OCI-M2 (cell line): ENCODE measurements around the gene PHACTR1.

Source experiments
- DNase-seq: peaks from one replicate; lab custom pipeline; 2025; ENCODE audit not compliant: unreplicated experiment; lab: John Stamatoyannopoulos, UW

Gene PHACTR1

DNA sequence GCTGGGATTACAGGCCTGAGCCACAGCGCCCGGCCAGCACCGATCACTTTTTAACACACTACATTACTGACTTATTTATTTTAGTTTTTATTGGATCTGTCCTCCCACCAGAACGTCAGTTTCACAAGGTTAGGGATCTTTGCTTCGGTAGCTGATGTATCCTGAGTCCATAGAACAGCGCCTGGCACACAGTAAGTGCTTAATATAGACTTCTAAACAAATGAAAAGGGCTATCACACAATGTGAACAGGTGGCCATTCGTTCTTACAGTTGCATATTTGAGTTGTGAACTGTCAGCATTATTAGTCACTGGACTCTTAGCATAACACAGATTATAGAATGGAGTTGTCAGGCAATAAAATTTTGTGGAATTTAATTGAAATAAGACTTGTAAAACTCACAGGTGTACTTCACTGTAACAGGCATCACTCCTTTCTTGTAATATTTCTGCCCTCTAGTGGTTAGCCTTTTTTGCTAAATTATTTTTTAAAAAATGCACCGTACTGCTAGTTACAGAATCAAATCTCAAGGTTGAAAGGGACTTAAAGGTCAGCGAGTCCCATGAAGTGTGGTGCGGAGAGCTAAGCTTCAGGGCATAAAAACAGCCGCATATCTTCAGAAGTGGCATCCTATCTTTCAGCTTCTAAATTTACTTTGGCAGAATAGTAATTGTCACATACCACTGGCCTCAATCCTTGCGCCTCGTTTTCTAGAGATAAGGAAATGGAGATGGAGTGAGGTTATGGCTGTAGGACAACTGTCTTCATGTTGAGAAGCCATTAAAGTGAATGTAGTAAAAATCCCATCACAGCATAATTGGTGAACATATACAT, 615.2 kb downstream of the PHACTR1 start:
- DNase-seq, result no peak

DNA sequence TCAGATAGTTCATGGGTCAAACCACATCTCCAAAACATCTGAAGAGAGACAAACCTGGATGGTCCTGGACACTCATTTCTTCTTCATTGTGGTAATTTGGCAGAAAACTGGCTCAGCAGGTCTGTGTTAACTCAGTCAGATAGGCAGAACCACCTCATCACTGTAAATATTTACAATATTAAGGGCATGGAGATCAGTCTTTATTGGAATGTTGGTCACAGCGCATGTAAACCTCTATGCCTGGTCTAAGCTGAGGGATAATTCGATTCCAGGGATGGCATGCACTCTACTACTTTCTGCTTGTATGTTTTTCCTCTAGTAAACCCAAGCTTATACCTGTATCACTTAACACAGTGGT, 615.8 kb downstream of the PHACTR1 start:
- DNase-seq, result no peak

DNA sequence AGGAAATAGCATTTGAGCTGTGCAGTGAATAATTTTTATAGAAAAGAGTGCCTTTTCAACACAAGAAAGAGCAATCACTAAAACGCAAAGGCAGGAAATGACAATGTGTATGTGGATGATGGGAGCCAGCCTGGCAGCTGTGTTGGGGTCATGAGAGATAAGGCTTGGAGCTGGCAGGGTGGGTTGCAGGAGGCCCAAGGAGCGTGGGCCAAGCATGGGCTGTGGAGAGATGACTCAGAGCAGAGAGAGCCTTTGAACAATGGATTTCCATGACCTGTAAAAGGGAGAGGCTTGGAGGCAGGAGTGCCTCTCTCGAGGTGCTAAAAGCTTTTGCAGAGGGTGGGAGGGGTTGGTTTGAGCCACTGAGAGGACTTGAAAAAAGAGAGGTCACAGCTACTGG, 618.4 kb downstream of the PHACTR1 start:
- DNase-seq, result peak; percentile 74

DNA sequence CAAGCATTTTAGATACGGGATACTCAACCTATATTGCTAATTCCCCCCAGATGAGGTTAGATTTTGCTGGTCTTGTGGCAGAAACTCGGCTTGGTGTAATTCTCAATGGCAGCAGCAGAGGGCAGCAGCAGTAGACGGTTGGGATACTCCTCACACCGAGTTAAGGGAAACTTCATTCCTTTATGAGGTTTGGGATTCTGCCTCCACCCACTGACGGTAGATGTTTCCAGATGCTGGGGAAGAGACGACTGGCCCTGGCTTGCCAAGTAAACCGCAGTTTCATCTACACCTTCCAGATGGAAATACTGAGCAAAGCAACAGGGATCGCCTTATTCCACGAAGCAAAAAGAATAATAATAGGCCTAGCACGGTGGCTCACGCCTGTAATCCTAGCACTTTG, 620.0 kb downstream of the PHACTR1 start:
- DNase-seq, result peak; percentile 88

DNA sequence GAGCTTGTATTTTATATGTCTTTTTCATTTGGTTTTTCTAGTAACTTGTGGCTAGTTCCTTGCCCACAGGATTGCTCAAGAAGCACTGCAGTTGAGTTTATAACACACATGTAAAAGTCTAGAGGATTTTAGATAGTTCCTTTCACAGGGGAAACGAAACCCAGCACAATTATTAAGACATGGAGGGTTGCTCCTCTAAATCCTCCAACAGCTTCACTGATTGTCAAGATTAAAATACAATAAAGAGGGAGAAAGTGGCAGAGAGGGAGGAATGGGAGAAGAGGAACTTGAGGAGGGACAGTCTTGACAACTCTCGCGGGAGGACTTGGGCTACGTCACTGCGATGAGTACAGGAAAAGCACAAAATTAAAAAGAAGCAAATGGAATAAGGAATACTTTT, 621.5 kb downstream of the PHACTR1 start:
- no peak for DNase-seq
